CD14-positive monocyte (primary cell): ENCODE data around the gene MYO1D. TPM values are rescaled to one million over a fixed set of nuclear protein-coding genes. Genes with fewer than 3 reads are reported as not detected.

Experiments used
- DNase-seq, 3 donors: peaks; one replicate each; pipeline ENCODE4 v3.0.0-alpha.2; 2011 to 2022
- H2AFZ ChIP-seq: 2 replicates; pipeline ENCODE4 v1.6.0; 2012; ENCODE audit warnings: mild to moderate bottlenecking, low read depth, low read length, inconsistent platforms; ENCODE audit not compliant: insufficient read depth, poor library complexity, severe bottlenecking
- H3K27ac ChIP-seq, 2 donors: 1 replicate in 1 of 2; 2 replicates in 1 of 2; pipeline ENCODE4 v1.5.1; 2012 to 2013; ENCODE audit warnings: low read length in 2 of 2, control low read depth in 1 of 2, inconsistent platforms in 1 of 2, low read depth in 1 of 2, mild to moderate bottlenecking in 1 of 2
- H3K27me3 ChIP-seq, 2 donors: one replicate each; pipeline versions ENCODE4 v1.6.0 to v1.6.1; 2011 to 2013; ENCODE audit warnings: low read length in 2 of 2; ENCODE audit not compliant: control insufficient read depth in 2 of 2, insufficient read depth in 2 of 2
- H3K36me3 ChIP-seq, 2 donors: replicated peaks in 1 of 2; 1 replicate in 1 of 2; 2 replicates in 1 of 2; pipeline versions ENCODE4 v1.5.1 to v1.6.1; 2012 to 2013; ENCODE audit warnings: low read length in 2 of 2, control low read depth in 1 of 2, inconsistent platforms in 1 of 2, mild to moderate bottlenecking in 1 of 2; ENCODE audit not compliant: insufficient read depth in 2 of 2, control insufficient read depth in 1 of 2
- H3K4me1 ChIP-seq, 2 donors: 1 replicate in 1 of 2; 2 replicates in 1 of 2; pipeline versions ENCODE4 v1.5.1 to v1.6.1; 2012 to 2013; ENCODE audit warnings: low read length in 2 of 2, control low read depth in 1 of 2, inconsistent platforms in 1 of 2, mild to moderate bottlenecking in 1 of 2, moderate library complexity in 1 of 2; ENCODE audit not compliant: insufficient read depth in 2 of 2, control insufficient read depth in 1 of 2
- H3K4me2 ChIP-seq: replicated peaks from 2 replicates; pipeline ENCODE3; 2012; ENCODE audit warnings: low read length, moderate library complexity, mild to moderate bottlenecking; ENCODE audit not compliant: poor library complexity, severe bottlenecking; ENCODE audit errors: extremely low read depth
- H3K4me3 ChIP-seq, 3 experiments: fragments of 200-600 bp in 1 of 3; sonication (generic) in 1 of 3; replicated peaks in 1 of 3; 1 replicate in 2 of 3; 2 replicates in 1 of 3; pipeline ENCODE4 v1.5.1; 2011 to 2013; ENCODE audit warnings: low read length in 3 of 3, mild to moderate bottlenecking in 3 of 3, control low read depth in 2 of 3, low read depth in 2 of 3, inconsistent platforms in 1 of 3, moderate library complexity in 1 of 3
- H3K79me2 ChIP-seq: 2 replicates; pipeline ENCODE4 v1.6.0; 2012; ENCODE audit warnings: mild to moderate bottlenecking, control low read depth, inconsistent platforms, low read length, moderate library complexity; ENCODE audit not compliant: insufficient read depth
- H3K9ac ChIP-seq: 2 replicates; pipeline ENCODE4 v1.6.0; 2017; ENCODE audit warnings: low read length, mild to moderate bottlenecking; ENCODE audit not compliant: insufficient read depth, poor library complexity, severe bottlenecking
- H3K9me3 ChIP-seq, 2 donors: replicated peaks in 1 of 2; 1 replicate in 1 of 2; 2 replicates in 1 of 2; pipeline versions ENCODE4 v1.5.1 to v1.6.1; 2012 to 2013; ENCODE audit warnings: low read length in 2 of 2, control low read depth in 1 of 2; ENCODE audit not compliant: control insufficient read depth in 1 of 2, insufficient read depth in 1 of 2
- H4K20me1 ChIP-seq: 2 replicates; pipeline ENCODE4 v1.6.0; 2012; ENCODE audit warnings: mild to moderate bottlenecking, low read length, control low read depth, moderate library complexity; ENCODE audit not compliant: insufficient read depth
- H3K27ac Mint-ChIP-seq, 7 donors: one replicate each; pipeline ENCODE4 v1.8.0; 2020; ENCODE audit warnings: mild to moderate bottlenecking in 7 of 7, mixed read lengths in 7 of 7, moderate library complexity in 6 of 7, inconsistent platforms in 2 of 7
- H3K27me3 Mint-ChIP-seq, 3 donors: one replicate each; pipeline ENCODE4 v1.8.0; 2021 to 2022; ENCODE audit warnings: low read depth in 3 of 3, mild to moderate bottlenecking in 3 of 3, mixed read lengths in 3 of 3, moderate library complexity in 3 of 3, inconsistent platforms in 1 of 3
- H3K36me3 Mint-ChIP-seq, 2 donors: one replicate each; pipeline ENCODE4 v1.8.0; 2020; ENCODE audit warnings: mixed read lengths in 2 of 2, inconsistent platforms in 1 of 2, mild to moderate bottlenecking in 1 of 2
- H3K4me1 Mint-ChIP-seq: one replicate; pipeline ENCODE4 v1.8.0; 2020; ENCODE audit warnings: mild to moderate bottlenecking, mixed read lengths
- H3K4me3 Mint-ChIP-seq, 2 donors: one replicate each; pipeline ENCODE4 v1.8.0; 2020; ENCODE audit warnings: mild to moderate bottlenecking in 2 of 2, mixed read lengths in 2 of 2, moderate library complexity in 1 of 2
- H3K9me3 Mint-ChIP-seq, 7 donors: one replicate each; pipeline ENCODE4 v1.8.0; 2020 to 2022; ENCODE audit warnings: mixed read lengths in 7 of 7, mild to moderate bottlenecking in 6 of 7, moderate library complexity in 6 of 7, inconsistent platforms in 2 of 7
- WGBS: methylation state at CpG from one replicate; pipeline ENCODE4 v1.1.5; 2013; ENCODE audit warnings: missing lambda C conversion rate; ENCODE audit not compliant: insufficient coverage; 5-methylcytosine and 5-hydroxymethylcytosine counted together
- intact Hi-C, 2 donors: fragments of 100-400 bp; cut with micrococcal nuclease; formaldehyde crosslinking; loops; one replicate each; pipeline versions ENCODE4 v1.15.0 to v1.15.1; 2023
- polyA plus RNA-seq, 3 donors: library from polyadenylated mRNA; depleted of rRNA in 1 of 3; unstranded in 2 of 3; stranded (reverse) in 1 of 3; fragments of 300-500 nt in 2 of 3; fragments of >200 nt in 1 of 3; fragmentation: Illumina TruSeq in 2 of 3; gene quantifications; 1 replicate in 2 of 3; 2 replicates in 1 of 3; pipeline ENCODE4 v1.2.3, GENCODE V29; 2012 to 2021
- TF ChIP-seq, protein P1 (sequence below): fragments of 200-600 bp; IDR thresholded peaks from one replicate; pipeline ENCODE4 v1.8.0; 2022; ENCODE audit warnings: antibody characterized with exemption, mild to moderate bottlenecking

Gene MYO1D
- polyA plus RNA-seq, 3 donors: 0.22 to 0.39 (median 0.26) TPM

GRCh38 chr17:32486701-32487472, 390.0 kb downstream of the MYO1D start, which contains the start of gene CDK5R1:
Gene CDK5R1 (plus strand): TSS chr17:32486993. CDS start chr17:32487621, 628 bp downstream.
- DNase-seq: peak in 2 of 3 donors; percentile 46 to 57
- Histone ChIP-seq H3K9ac (peak within 1 kb of the TSS; percentile 37), H3K4me2 (peak within 1 kb of the TSS; percentile 82), H3K36me3 (peaks cover 12 to 27% of the 10 kb centered on the region in 2 donors), H3K27ac (no peak within 1 kb of the TSS), H3K79me2 (peaks cover 26% of the 10 kb centered on the region), H3K27me3 (peaks cover 0 to 3% of the 10 kb centered on the region in 2 donors), H3K4me3 (peak within 1 kb of the TSS; percentile 43 to 78 (median 54)), H2AFZ (peak within 1 kb of the TSS; percentile 83), H4K20me1 (peaks cover 31% of the 10 kb centered on the region), H3K4me1 (peaks cover 43 to 49% of the 10 kb centered on the region in 2 donors), H3K9me3 (no peaks in the 10 kb centered on the region)
- Mint-ChIP-seq H3K9me3 (peaks cover 0 to 2% (median 0%) of the 10 kb centered on the region in 7 donors), H3K36me3 (peaks cover 35 to 48% of the 10 kb centered on the region in 2 donors), H3K4me1 (peaks cover 46% of the 10 kb centered on the region), H3K27ac (no peak within 1 kb of the TSS), H3K4me3 (peak within 1 kb of the TSS; percentile 73 to 90), H3K27me3 (peaks cover 0 to 9% (median 6%) of the 10 kb centered on the region in 3 donors)
- TF ChIP-seq, protein P1, sequence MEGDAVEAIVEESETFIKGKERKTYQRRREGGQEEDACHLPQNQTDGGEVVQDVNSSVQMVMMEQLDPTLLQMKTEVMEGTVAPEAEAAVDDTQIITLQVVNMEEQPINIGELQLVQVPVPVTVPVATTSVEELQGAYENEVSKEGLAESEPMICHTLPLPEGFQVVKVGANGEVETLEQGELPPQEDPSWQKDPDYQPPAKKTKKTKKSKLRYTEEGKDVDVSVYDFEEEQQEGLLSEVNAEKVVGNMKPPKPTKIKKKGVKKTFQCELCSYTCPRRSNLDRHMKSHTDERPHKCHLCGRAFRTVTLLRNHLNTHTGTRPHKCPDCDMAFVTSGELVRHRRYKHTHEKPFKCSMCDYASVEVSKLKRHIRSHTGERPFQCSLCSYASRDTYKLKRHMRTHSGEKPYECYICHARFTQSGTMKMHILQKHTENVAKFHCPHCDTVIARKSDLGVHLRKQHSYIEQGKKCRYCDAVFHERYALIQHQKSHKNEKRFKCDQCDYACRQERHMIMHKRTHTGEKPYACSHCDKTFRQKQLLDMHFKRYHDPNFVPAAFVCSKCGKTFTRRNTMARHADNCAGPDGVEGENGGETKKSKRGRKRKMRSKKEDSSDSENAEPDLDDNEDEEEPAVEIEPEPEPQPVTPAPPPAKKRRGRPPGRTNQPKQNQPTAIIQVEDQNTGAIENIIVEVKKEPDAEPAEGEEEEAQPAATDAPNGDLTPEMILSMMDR: no peak
- under 1% methylated on average over 134 of the region's 135 CpGs for WGBS
- intact Hi-C loops: loop anchor here in 1 of 2 donors (5.0 kb wide), 1 partner anchor 120 kb away; no protein-coding TSS in a partner anchor

- H3K9me3 Mint-ChIP-seq: peaks cover 0 to 2% (median 0%) of the 10 kb centered on the region in 7 donors
- intact Hi-C loops: loop anchor here in 1 of 2 donors (5.0 kb wide), 1 partner anchor 121 kb away; no protein-coding TSS in a partner anchor
These were observed 390.7 kb downstream of the MYO1D start for GRCh38 chr17:32486111-32486700.

More at GRCh38 chr17:32486111-32486700, 390.7 kb downstream of the MYO1D start:
- Histone ChIP-seq H3K4me1 (peaks cover 36 to 42% of the 10 kb centered on the region in 2 donors), H3K4me3 (peak overlapping the region; percentile 8 to 63 (median 43)), H2AFZ (peak overlapping the region; percentile 83), H3K9me3 (no peaks in the 10 kb centered on the region), H3K9ac (no peak overlapping the region), H4K20me1 (peaks cover 33% of the 10 kb centered on the region), H3K79me2 (peaks cover 22% of the 10 kb centered on the region), H3K27me3 (peaks cover 0 to 3% of the 10 kb centered on the region in 2 donors), H3K4me2 (peak overlapping the region; percentile 82), H3K27ac (no peak overlapping the region), H3K36me3 (peaks cover 19 to 34% of the 10 kb centered on the region in 2 donors)
- peaks cover 0 to 9% (median 6%) of the 10 kb centered on the region in 3 donors for H3K27me3 Mint-ChIP-seq
- H3K4me3 Mint-ChIP-seq: peak overlapping the region; percentile 65 to 76
- peak; percentile 35 to 63 (median 55) for DNase-seq
- WGBS: 12% methylated on average over 66 of the region's 72 CpGs
- H3K36me3 Mint-ChIP-seq: peaks cover 41 to 53% of the 10 kb centered on the region in 2 donors
- H3K4me1 Mint-ChIP-seq: peaks cover 39% of the 10 kb centered on the region
- H3K27ac Mint-ChIP-seq: no peak overlapping the region
- TF ChIP-seq, protein P1: no peak
